MM.1S (cell line): ENCODE data around the gene SLC22A15.

ENCODE experiments used
- CTCF ChIP-seq: fragments of 300-600 bp; sonication (generic); IDR thresholded peaks from 2 replicates; pipeline ENCODE4 v1.5.1; 2016; ENCODE audit warnings: antibody characterized with exemption, low read length, mixed read lengths
- EZH2 ChIP-seq: fragments of 300-600 bp; sonication (generic); optimal IDR thresholded peaks from 2 replicates; pipeline ENCODE3; 2017; ENCODE audit warnings: low read depth, mild to moderate bottlenecking, antibody characterized with exemption, low read length, mixed read lengths
- EZH2phosphoT487 ChIP-seq: fragments of 300-600 bp; sonication (generic); IDR thresholded peaks from 2 replicates; pipeline ENCODE4 v1.6.1; 2018; ENCODE audit warnings: antibody characterized with exemption, low read length

GRCh38 chr1:116036255-116036654, 59.9 kb downstream of the SLC22A15 start:
- TF ChIP-seq EZH2phosphoT487 (no peak), CTCF (no peak), EZH2 (no peak)
